Prostate gland (tissue), 2 donors: ENCODE results near the gene TEPSIN. TPM values are rescaled to one million over a fixed set of nuclear protein-coding genes. Genes with fewer than 3 reads are reported as not detected.

Experiments used
- DNase-seq: peaks from one replicate; pipeline ENCODE4 v3.0.0-alpha.2; 2019; ENCODE audit warnings: low spot score
- H3K27ac ChIP-seq, 2 donors: fragments of 200-600 bp; sonication (generic); 2 replicates each; pipeline ENCODE4 v1.5.1; 2017 to 2019
- H3K27me3 ChIP-seq: fragments of 200-600 bp; sonication (generic); replicated peaks from 2 replicates; pipeline ENCODE4 v1.5.1; 2019; ENCODE audit not compliant: insufficient read depth
- H3K36me3 ChIP-seq, 2 donors: fragments of 200-600 bp; sonication (generic); 1 replicate in 1 of 2; 2 replicates in 1 of 2; pipeline versions ENCODE4 v1.5.1 to v1.8.1; 2017 to 2019
- H3K4me1 ChIP-seq: fragments of 200-600 bp; sonication (generic); replicated peaks from 2 replicates; pipeline ENCODE4 v1.5.1; 2019
- H3K4me3 ChIP-seq, 2 donors: fragments of 200-600 bp; sonication (generic); 2 replicates each; pipeline ENCODE4 v1.5.1; 2017 to 2019
- H3K9me3 ChIP-seq: fragments of 200-600 bp; sonication (generic); 2 replicates; pipeline ENCODE4 v1.5.1; 2017
- CTCF ChIP-seq, 4 experiments: fragments of 200-600 bp in 2 of 4; fragments of 450-650 bp in 2 of 4; sonication (generic) in 2 of 4; IDR thresholded peaks; 1 replicate in 3 of 4; 2 replicates in 1 of 4; pipeline ENCODE4 v1.5.1; 2016 to 2019; ENCODE audit warnings: antibody characterized with exemption in 4 of 4, mild to moderate bottlenecking in 2 of 4, moderate library complexity in 2 of 4
- POLR2A ChIP-seq: fragments of 450-650 bp; IDR thresholded peaks from one replicate; pipeline ENCODE4 v1.6.1; 2016; ENCODE audit warnings: antibody characterized with exemption, mild to moderate bottlenecking
- POLR2AphosphoS5 ChIP-seq: sonication (generic); formaldehyde crosslinking; IDR thresholded peaks from one replicate; pipeline ENCODE4 v1.6.1; 2017; ENCODE audit warnings: antibody characterized with exemption
- WGBS: methylation state at CpG from one replicate; pipeline ENCODE4 v1.1.5; 2018; 5-methylcytosine and 5-hydroxymethylcytosine counted together
- intact Hi-C: fragments of 100-400 bp; cut with DNase I; formaldehyde crosslinking; loops from one replicate; pipeline ENCODE4 v1.14.2; 2022
- total RNA-seq, 2 donors: library from RNA; depleted of rRNA; stranded (reverse); fragments of >200 nt; gene quantifications; one replicate each; pipeline ENCODE4 v1.1.0, GENCODE V29; 2016

TEPSIN gene
- total RNA-seq, 2 donors from 2014 or later = 35.6 to 81.5 TPM

- no peak for DNase-seq
- Histone ChIP-seq H3K4me3 (no peak overlapping the region), H3K4me1 (no peaks in the 10 kb centered on the region), H3K27ac (no peak overlapping the region), H3K36me3 (peaks cover 0 to 15% of the 10 kb centered on the region in 2 donors), H3K9me3 (no peaks in the 10 kb centered on the region), H3K27me3 (no peaks in the 10 kb centered on the region)
- TF ChIP-seq POLR2AphosphoS5 (no peak), CTCF (IDR thresholded peaks at IDR 0.05) (no peak), POLR2A (no peak)
- 90% methylated on average over 10 of the region's 12 CpGs for WGBS
- intact Hi-C loops = no loop called here
These were observed 25.8 kb upstream of the TEPSIN start for GRCh38 chr17:81264640-81265039.

GRCh38 chr17:81263371-81264181 lies 24.7 kb upstream of the TEPSIN start:
- Histone ChIP-seq H3K9me3 (no peaks in the 10 kb centered on the region), H3K4me3 (no peak overlapping the region), H3K27ac (no peak overlapping the region), H3K4me1 (no peaks in the 10 kb centered on the region), H3K36me3 (peaks cover 0 to 22% of the 10 kb centered on the region in 2 donors), H3K27me3 (no peaks in the 10 kb centered on the region)
- 92% methylated on average over 39 of the region's 40 CpGs for WGBS
- TF ChIP-seq POLR2AphosphoS5 (no peak), CTCF (IDR thresholded peaks at IDR 0.05) (no peak), POLR2A (no peak)
- no peak for DNase-seq
- intact Hi-C loops = no loop called here

- peaks cover 0 to 27% of the 10 kb centered on the region in 2 donors for H3K36me3 ChIP-seq
- no peak for TF ChIP-seq CTCF (IDR thresholded peaks at IDR 0.05)
- no peak overlapping the region for H3K27ac ChIP-seq
- no peak for DNase-seq
- no peak overlapping the region for H3K4me3 ChIP-seq
- no peaks in the 10 kb centered on the region for H3K27me3 ChIP-seq
- no peaks in the 10 kb centered on the region for H3K9me3 ChIP-seq
- no peaks in the 10 kb centered on the region for H3K4me1 ChIP-seq
- 93% methylated on average over 36 of the region's 36 CpGs for WGBS
- intact Hi-C loops = no loop called here
These were observed 22.9 kb upstream of the TEPSIN start for GRCh38 chr17:81261582-81262336.

- H3K27me3 ChIP-seq = no peaks in the 10 kb centered on the region
- no peak overlapping the region for H3K4me3 ChIP-seq
- TF ChIP-seq POLR2AphosphoS5 (no peak), POLR2A (no peak)
- no peaks in the 10 kb centered on the region for H3K9me3 ChIP-seq
- peaks cover 0 to 27% of the 10 kb centered on the region in 2 donors for H3K36me3 ChIP-seq
- intact Hi-C loops = no loop called here
- 95% methylated on average over 18 of the region's 18 CpGs for WGBS
- DNase-seq = no peak
- no peaks in the 10 kb centered on the region for H3K4me1 ChIP-seq
- H3K27ac ChIP-seq = no peak overlapping the region
These were observed 22.2 kb upstream of the TEPSIN start for GRCh38 chr17:81261096-81261495.

- WGBS = 98% methylated on average over 18 of the region's 19 CpGs
- H3K27me3 ChIP-seq = no peaks in the 10 kb centered on the region
- peaks cover 0 to 27% of the 10 kb centered on the region in 2 donors for H3K36me3 ChIP-seq
- intact Hi-C loops = no loop called here
- H3K9me3 ChIP-seq = no peaks in the 10 kb centered on the region
- TF ChIP-seq POLR2A (no peak), CTCF (IDR thresholded peaks at IDR 0.05) (no peak)
- peaks cover 1% of the 10 kb centered on the region for H3K4me1 ChIP-seq
- H3K27ac ChIP-seq = no peak overlapping the region
- no peak overlapping the region for H3K4me3 ChIP-seq
- no peak for DNase-seq
These were observed 21.8 kb upstream of the TEPSIN start for GRCh38 chr17:81260641-81261040.
